ENCODE measurements around the gene PPFIA1.

DNA sequence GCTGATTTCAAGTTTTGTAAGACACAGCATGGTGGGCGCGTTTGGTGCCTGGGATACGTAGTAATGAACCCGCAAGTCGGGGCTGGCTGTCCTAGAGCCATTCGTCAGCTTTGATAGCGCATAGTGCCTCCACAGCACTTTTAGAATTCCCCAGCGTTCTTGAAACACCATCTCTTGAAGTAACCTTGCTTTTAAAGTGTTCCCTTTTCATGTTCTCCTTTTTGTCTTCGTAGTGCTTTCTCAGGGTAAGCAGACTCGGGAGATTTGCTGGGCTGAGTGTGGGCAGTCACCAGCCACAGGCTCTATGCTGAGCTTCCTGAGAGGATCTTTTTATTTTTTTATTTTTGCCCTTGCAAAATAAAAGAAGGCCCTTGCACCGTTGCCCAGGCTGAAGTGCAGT lies 88.3 kb downstream of the PPFIA1 start:
- TF ChIP-seq POLR2A (IDR thresholded peaks at IDR 0.05): no peak
- no peak for TF ChIP-seq POLR2AphosphoS5 (IDR thresholded peaks at IDR 0.05)
- TF ChIP-seq, protein P1, sequence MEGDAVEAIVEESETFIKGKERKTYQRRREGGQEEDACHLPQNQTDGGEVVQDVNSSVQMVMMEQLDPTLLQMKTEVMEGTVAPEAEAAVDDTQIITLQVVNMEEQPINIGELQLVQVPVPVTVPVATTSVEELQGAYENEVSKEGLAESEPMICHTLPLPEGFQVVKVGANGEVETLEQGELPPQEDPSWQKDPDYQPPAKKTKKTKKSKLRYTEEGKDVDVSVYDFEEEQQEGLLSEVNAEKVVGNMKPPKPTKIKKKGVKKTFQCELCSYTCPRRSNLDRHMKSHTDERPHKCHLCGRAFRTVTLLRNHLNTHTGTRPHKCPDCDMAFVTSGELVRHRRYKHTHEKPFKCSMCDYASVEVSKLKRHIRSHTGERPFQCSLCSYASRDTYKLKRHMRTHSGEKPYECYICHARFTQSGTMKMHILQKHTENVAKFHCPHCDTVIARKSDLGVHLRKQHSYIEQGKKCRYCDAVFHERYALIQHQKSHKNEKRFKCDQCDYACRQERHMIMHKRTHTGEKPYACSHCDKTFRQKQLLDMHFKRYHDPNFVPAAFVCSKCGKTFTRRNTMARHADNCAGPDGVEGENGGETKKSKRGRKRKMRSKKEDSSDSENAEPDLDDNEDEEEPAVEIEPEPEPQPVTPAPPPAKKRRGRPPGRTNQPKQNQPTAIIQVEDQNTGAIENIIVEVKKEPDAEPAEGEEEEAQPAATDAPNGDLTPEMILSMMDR (IDR thresholded peaks at IDR 0.05): no peak
- no peak for TF ChIP-seq EP300 (IDR thresholded peaks at IDR 0.05)

All from sigmoid colon (tissue), 4 donors.